Neuronal stem cell (in vitro differentiated cells): ENCODE data around the gene CD69.

Experiments
- DNase-seq: peaks from one replicate; pipeline ENCODE4 v3.0.0-alpha.2; 2013; ENCODE audit warnings: low spot score
- H2AFZ ChIP-seq: one replicate; pipeline ENCODE4 v1.6.1; 2013; ENCODE audit warnings: mild to moderate bottlenecking, low read length, inconsistent platforms
- H2AK5ac ChIP-seq: 2 replicates; pipeline ENCODE4 v1.6.1; 2013; ENCODE audit warnings: low read depth, mild to moderate bottlenecking, inconsistent platforms, low read length, moderate library complexity, mixed read lengths
- H2BK120ac ChIP-seq: 2 replicates; pipeline ENCODE4 v1.6.1; 2013; ENCODE audit warnings: low read depth, mild to moderate bottlenecking, inconsistent platforms, low read length, moderate library complexity, mixed read lengths
- H2BK12ac ChIP-seq: one replicate; pipeline ENCODE4 v1.6.1; 2013; ENCODE audit warnings: low read length, inconsistent platforms
- H2BK15ac ChIP-seq: 2 replicates; pipeline ENCODE4 v1.6.1; 2013; ENCODE audit warnings: mild to moderate bottlenecking, low read length, inconsistent platforms, mixed read lengths
- H2BK5ac ChIP-seq: one replicate; pipeline ENCODE4 v1.6.1; 2013; ENCODE audit warnings: inconsistent platforms, mild to moderate bottlenecking, low read length, moderate library complexity
- H3K14ac ChIP-seq: one replicate; pipeline ENCODE4 v1.6.1; 2013; ENCODE audit warnings: low read length, inconsistent platforms
- H3K18ac ChIP-seq: 2 replicates; pipeline ENCODE4 v1.6.1; 2013; ENCODE audit warnings: low read length, inconsistent platforms
- H3K23ac ChIP-seq: 2 replicates; pipeline ENCODE4 v1.6.1; 2013; ENCODE audit warnings: low read depth, mild to moderate bottlenecking, mixed read lengths, low read length, inconsistent platforms; ENCODE audit not compliant: poor library complexity
- H3K27ac ChIP-seq: replicated peaks from 3 replicates; pipeline ENCODE4 v1.5.1; 2013; ENCODE audit warnings: low read length, inconsistent platforms
- H3K27me3 ChIP-seq, 3 experiments: 2 replicates each; pipeline ENCODE4 v1.6.1; 2013; ENCODE audit warnings: low read length in 3 of 3, mild to moderate bottlenecking in 2 of 3, inconsistent platforms in 1 of 3, low read depth in 1 of 3, mixed read lengths in 1 of 3, moderate library complexity in 1 of 3; ENCODE audit not compliant: control insufficient read depth in 3 of 3, insufficient read depth in 3 of 3
- H3K36me3 ChIP-seq, 2 donors: replicated peaks in 1 of 2; 2 replicates each; pipeline ENCODE4 v1.6.1; 2013; ENCODE audit warnings: low read length in 2 of 2; ENCODE audit not compliant: control insufficient read depth in 2 of 2, insufficient read depth in 2 of 2
- H3K4ac ChIP-seq: 2 replicates; pipeline ENCODE4 v1.6.1; 2013; ENCODE audit warnings: inconsistent platforms, mild to moderate bottlenecking, low read length, moderate library complexity
- H3K4me1 ChIP-seq, 2 donors: 1 replicate in 1 of 2; 2 replicates in 1 of 2; pipeline ENCODE4 v1.6.1; 2013; ENCODE audit warnings: low read length in 2 of 2, low read depth in 1 of 2; ENCODE audit not compliant: control insufficient read depth in 2 of 2, insufficient read depth in 1 of 2
- H3K4me2 ChIP-seq: one replicate; pipeline ENCODE4 v1.6.1; 2013; ENCODE audit warnings: mild to moderate bottlenecking, low read length, inconsistent platforms; ENCODE audit not compliant: insufficient read depth, poor library complexity, severe bottlenecking
- H3K4me3 ChIP-seq, 2 donors: 2 replicates each; pipeline ENCODE4 v1.5.1; 2013; ENCODE audit warnings: low read length in 2 of 2, mild to moderate bottlenecking in 2 of 2, inconsistent platforms in 1 of 2, moderate library complexity in 1 of 2
- H3K79me1 ChIP-seq: one replicate; pipeline ENCODE4 v1.6.1; 2013; ENCODE audit warnings: low read depth, mild to moderate bottlenecking, inconsistent platforms, low read length, moderate library complexity
- H3K9ac ChIP-seq: one replicate; pipeline ENCODE4 v1.6.1; 2013; ENCODE audit warnings: mild to moderate bottlenecking, low read depth, low read length, inconsistent platforms; ENCODE audit not compliant: poor library complexity
- H3K9me3 ChIP-seq, 2 donors: replicated peaks in 1 of 2; 2 replicates each; pipeline versions ENCODE3 to v1.6.1; 2013; ENCODE audit warnings: low read length in 2 of 2, mild to moderate bottlenecking in 2 of 2, inconsistent platforms in 1 of 2, low read depth in 1 of 2, mixed read lengths in 1 of 2, moderate library complexity in 1 of 2; ENCODE audit not compliant: control insufficient read depth in 2 of 2, insufficient read depth in 1 of 2
- H4K8ac ChIP-seq: one replicate; pipeline ENCODE4 v1.6.1; 2013; ENCODE audit warnings: low read depth, mild to moderate bottlenecking, inconsistent platforms, low read length, moderate library complexity
- H4K91ac ChIP-seq: one replicate; pipeline ENCODE4 v1.6.1; 2013; ENCODE audit warnings: low read length, low read depth, mild to moderate bottlenecking, inconsistent platforms; ENCODE audit not compliant: poor library complexity
- WGBS, 2 donors: extraction: QIAGEN DNeasy Blood & Tissue Kit; methylation state at CpG; one replicate each; pipeline ENCODE4 v1.1.7; 2013; ENCODE audit warnings: missing lambda C conversion rate in 2 of 2, mixed read lengths in 1 of 2; ENCODE audit not compliant: insufficient read length in 2 of 2, insufficient replicate concordance in 1 of 2; ENCODE audit errors: extremely low coverage in 2 of 2; 5-methylcytosine and 5-hydroxymethylcytosine counted together

The CD69 gene

GRCh38 chr12:9763025-9763424, 2.3 kb upstream of the CD69 start:
- Histone ChIP-seq H3K9ac (no peak overlapping the region), H3K4me3 (no peak overlapping the region), H3K27me3 (peaks cover 0 to 3% (median 0%) of the 10 kb centered on the region in 3 experiments), H2AFZ (no peak overlapping the region), H3K27ac (no peak overlapping the region), H3K9me3 (no peaks in the 10 kb centered on the region), H3K4me2 (no peak overlapping the region), H4K8ac (no peak overlapping the region), H2BK120ac (no peak overlapping the region), H3K4me1 (peaks cover 3 to 6% of the 10 kb centered on the region in 2 donors), H3K79me1 (no peaks in the 10 kb centered on the region), H3K14ac (no peak overlapping the region), H2BK12ac (no peak overlapping the region), H2AK5ac (no peak overlapping the region), H2BK5ac (no peak overlapping the region), H3K36me3 (no peaks in the 10 kb centered on the region), H3K18ac (no peak overlapping the region), H3K23ac (no peak overlapping the region), H3K4ac (no peak overlapping the region), H2BK15ac (no peak overlapping the region), H4K91ac (no peak overlapping the region)
- WGBS, 2 donors = no CpG with 5 or more reads among the region's 2 CpGs
- no peak for DNase-seq

GRCh38 chr12:9762369-9762768, 1.7 kb upstream of the CD69 start:
- Histone ChIP-seq H2AK5ac (no peak overlapping the region), H3K14ac (no peak overlapping the region), H4K91ac (no peak overlapping the region), H3K4me1 (peaks cover 3 to 6% of the 10 kb centered on the region in 2 donors), H3K4me3 (no peak overlapping the region), H3K79me1 (no peaks in the 10 kb centered on the region), H2AFZ (no peak overlapping the region), H3K27ac (no peak overlapping the region), H3K4me2 (no peak overlapping the region), H3K27me3 (peaks cover 0 to 3% (median 0%) of the 10 kb centered on the region in 3 experiments), H3K18ac (no peak overlapping the region), H2BK5ac (no peak overlapping the region), H3K23ac (no peak overlapping the region), H3K4ac (no peak overlapping the region), H3K9me3 (no peaks in the 10 kb centered on the region), H3K36me3 (no peaks in the 10 kb centered on the region), H2BK12ac (no peak overlapping the region), H3K9ac (no peak overlapping the region), H2BK120ac (no peak overlapping the region), H2BK15ac (no peak overlapping the region), H4K8ac (no peak overlapping the region)
- 100% methylated on average over 1 of the region's 5 CpGs for whole genome bisulfite sequencing, 2 donors
- no peak for DNase-seq

GRCh38 chr12:9761419-9761781, 699 bp upstream of the CD69 start:
- H2BK12ac ChIP-seq = no peak overlapping the region
- WGBS, 2 donors = no CpG with 5 or more reads among the region's 4 CpGs
- no peak overlapping the region for H3K4ac ChIP-seq
- H3K4me3 ChIP-seq = no peak overlapping the region
- no peak overlapping the region for H2AFZ ChIP-seq
- no peak overlapping the region for H2BK120ac ChIP-seq
- H3K4me2 ChIP-seq = no peak overlapping the region
- no peak for DNase-seq
- no peak overlapping the region for H2BK5ac ChIP-seq
- no peak overlapping the region for H2AK5ac ChIP-seq
- no peak overlapping the region for H3K9ac ChIP-seq
- H3K79me1 ChIP-seq = no peaks in the 10 kb centered on the region
- H3K36me3 ChIP-seq = no peaks in the 10 kb centered on the region
- H3K14ac ChIP-seq = no peak overlapping the region
- no peaks in the 10 kb centered on the region for H3K9me3 ChIP-seq
- no peak overlapping the region for H3K27ac ChIP-seq
- H4K91ac ChIP-seq = no peak overlapping the region
- H2BK15ac ChIP-seq = no peak overlapping the region
- no peak overlapping the region for H3K23ac ChIP-seq
- H3K18ac ChIP-seq = no peak overlapping the region
- H4K8ac ChIP-seq = no peak overlapping the region
- H3K4me1 ChIP-seq = peaks cover 3 to 6% of the 10 kb centered on the region in 2 donors
- H3K27me3 ChIP-seq = peaks cover 0 to 3% (median 0%) of the 10 kb centered on the region in 3 experiments

GRCh38 chr12:9760120-9760519, 581 bp downstream of the CD69 start:
- Histone ChIP-seq H3K4me1 (peaks cover 3 to 6% of the 10 kb centered on the region in 2 donors), H3K79me1 (no peaks in the 10 kb centered on the region), H3K4me2 (no peak overlapping the region), H2AFZ (no peak overlapping the region), H2BK120ac (no peak overlapping the region), H2AK5ac (no peak overlapping the region), H3K9ac (no peak overlapping the region), H2BK5ac (no peak overlapping the region), H3K4me3 (no peak overlapping the region), H4K8ac (no peak overlapping the region), H3K14ac (no peak overlapping the region), H3K23ac (no peak overlapping the region), H4K91ac (no peak overlapping the region), H2BK12ac (no peak overlapping the region), H3K27ac (no peak overlapping the region), H3K36me3 (no peaks in the 10 kb centered on the region), H3K9me3 (no peaks in the 10 kb centered on the region), H2BK15ac (no peak overlapping the region), H3K4ac (no peak overlapping the region), H3K18ac (no peak overlapping the region), H3K27me3 (peaks cover 0 to 3% (median 2%) of the 10 kb centered on the region in 3 experiments)
- no CpG with 5 or more reads among the region's 1 CpG for WGBS, 2 donors
- DNase-seq = no peak
